Mucosa of rectum (tissue), 2 donors: ENCODE measurements around the gene RPH3AL.
"Not testable (repeated sequence)": the region's sequence is repeated elsewhere in the genome, so short reads cannot be mapped to it uniquely, and the experiment has no call there.

Source experiments
- H3K27ac ChIP-seq, 2 donors: one replicate each; pipeline ENCODE4 v1.7.0; 2013; ENCODE audit warnings: inconsistent platforms in 2 of 2, low read depth in 2 of 2, low read length in 2 of 2
- H3K27me3 ChIP-seq, 2 donors: one replicate each; pipeline ENCODE4 v1.7.0; 2013; ENCODE audit warnings: low read length in 2 of 2; ENCODE audit not compliant: control insufficient read depth in 2 of 2, insufficient read depth in 2 of 2
- H3K36me3 ChIP-seq, 2 donors: one replicate each; pipeline ENCODE4 v1.7.0; 2013; ENCODE audit warnings: low read length in 2 of 2; ENCODE audit not compliant: control insufficient read depth in 2 of 2, insufficient read depth in 2 of 2
- H3K4me1 ChIP-seq, 2 donors: one replicate each; pipeline ENCODE4 v1.7.0; 2013; ENCODE audit warnings: low read length in 2 of 2, mild to moderate bottlenecking in 1 of 2; ENCODE audit not compliant: control insufficient read depth in 2 of 2, insufficient read depth in 2 of 2
- H3K4me3 ChIP-seq, 2 donors: one replicate each; pipeline ENCODE4 v1.7.0; 2013; ENCODE audit warnings: low read length in 2 of 2
- H3K9ac ChIP-seq, 2 donors: one replicate each; pipeline ENCODE4 v1.7.0; 2013; ENCODE audit warnings: low read length in 2 of 2, low read depth in 1 of 2, mild to moderate bottlenecking in 1 of 2
- H3K9me3 ChIP-seq, 2 donors: one replicate each; pipeline ENCODE4 v1.7.0; 2013; ENCODE audit warnings: low read length in 2 of 2; ENCODE audit not compliant: control insufficient read depth in 2 of 2
- donor health status: healthy.
- donor health status: Normal muscosa, but diverticular disease.

The RPH3AL gene

GRCh38 chr17:274902-275301 lies 77.7 kb downstream of the RPH3AL start:
- Histone ChIP-seq H3K4me1 (no peaks in the 10 kb centered on the region), H3K9me3 (no peaks in the 10 kb centered on the region), H3K27me3 (no peaks in the 10 kb centered on the region), H3K27ac (no peak overlapping the region), H3K9ac (no peak overlapping the region), H3K36me3 (no peaks in the 10 kb centered on the region), H3K4me3 (no peak overlapping the region)

GRCh38 chr17:273981-274832 lies 78.4 kb downstream of the RPH3AL start:
- Histone ChIP-seq H3K9ac (no peak overlapping the region), H3K4me3 (no peak overlapping the region), H3K27me3 (no peaks in the 10 kb centered on the region), H3K36me3 (peaks cover 0 to 2% of the 10 kb centered on the region in 2 donors), H3K27ac (no peak overlapping the region), H3K4me1 (no peaks in the 10 kb centered on the region), H3K9me3 (no peaks in the 10 kb centered on the region)

GRCh38 chr17:272856-273255 lies 79.8 kb downstream of the RPH3AL start:
- H3K27me3 ChIP-seq, H3K4me3 ChIP-seq, H3K4me1 ChIP-seq, H3K27ac ChIP-seq, H3K36me3 ChIP-seq, H3K9ac ChIP-seq, H3K9me3 ChIP-seq: not testable (repeated sequence)

- not testable (repeated sequence) for H3K4me1 ChIP-seq, H3K27ac ChIP-seq, H3K27me3 ChIP-seq, H3K9ac ChIP-seq, H3K9me3 ChIP-seq, H3K4me3 ChIP-seq, H3K36me3 ChIP-seq
Measured at GRCh38 chr17:271928-272623, 80.5 kb downstream of the RPH3AL start.

GRCh38 chr17:269616-270514 lies 82.7 kb downstream of the RPH3AL start:
- H3K27me3 ChIP-seq, result no peaks in the 10 kb centered on the region
- no peak overlapping the region for H3K9ac ChIP-seq
- H3K4me3 ChIP-seq, result no peak overlapping the region

GRCh38 chr17:266701-267667 lies 85.6 kb downstream of the RPH3AL start:
- Histone ChIP-seq H3K4me1 (no peaks in the 10 kb centered on the region), H3K9me3 (no peaks in the 10 kb centered on the region), H3K9ac (no peak overlapping the region), H3K27ac (no peak overlapping the region), H3K4me3 (no peak overlapping the region), H3K27me3 (no peaks in the 10 kb centered on the region), H3K36me3 (peaks cover 0 to 10% of the 10 kb centered on the region in 2 donors)

More at GRCh38 chr17:269616-270514, 82.7 kb downstream of the RPH3AL start:
- peaks cover 0 to 2% of the 10 kb centered on the region in 2 donors for H3K36me3 ChIP-seq
- no peak overlapping the region for H3K27ac ChIP-seq
- H3K4me1 ChIP-seq, result no peaks in the 10 kb centered on the region
- no peaks in the 10 kb centered on the region for H3K9me3 ChIP-seq

GRCh38 chr17:266219-266618 lies 86.4 kb downstream of the RPH3AL start:
- Histone ChIP-seq H3K4me3 (no peak overlapping the region), H3K9me3 (no peaks in the 10 kb centered on the region), H3K4me1 (no peaks in the 10 kb centered on the region), H3K27me3 (no peaks in the 10 kb centered on the region), H3K9ac (no peak overlapping the region), H3K36me3 (peaks cover 0 to 10% of the 10 kb centered on the region in 2 donors), H3K27ac (no peak overlapping the region)

GRCh38 chr17:265718-266117 lies 86.9 kb downstream of the RPH3AL start:
- Histone ChIP-seq H3K27ac (no peak overlapping the region), H3K27me3 (no peaks in the 10 kb centered on the region), H3K4me3 (no peak overlapping the region), H3K4me1 (no peaks in the 10 kb centered on the region), H3K9ac (no peak overlapping the region), H3K9me3 (no peaks in the 10 kb centered on the region), H3K36me3 (peaks cover 0 to 10% of the 10 kb centered on the region in 2 donors)

- Histone ChIP-seq H3K9me3 (no peaks in the 10 kb centered on the region), H3K27ac (no peak overlapping the region), H3K27me3 (no peaks in the 10 kb centered on the region), H3K4me3 (no peak overlapping the region), H3K36me3 (peaks cover 0 to 8% of the 10 kb centered on the region in 2 donors), H3K9ac (no peak overlapping the region), H3K4me1 (no peaks in the 10 kb centered on the region)
Measured at GRCh38 chr17:263773-264172, 88.8 kb downstream of the RPH3AL start.
